Endothelial cell of umbilical vein (primary cell): Measurements from ENCODE around the gene GNPAT. TPM values are rescaled to one million over a fixed set of nuclear protein-coding genes. Genes with fewer than 3 reads are reported as not detected.

ENCODE experiments used
- BruUV-seq: library from RNA; stranded (reverse); fragments of 400-500 nt; replicated peaks from 2 replicates; lab custom pipeline; 2021; lab: Mats Ljungman, UMichigan
- CTCF ChIA-PET: fragments of 300-600, 350-600 bp; sonication (Branson Sonifier 250); formaldehyde crosslinking; loops from one replicate; lab custom pipeline; 2021; ENCODE audit warnings: antibody characterized with exemption, inconsistent platforms; lab: Charles Lee
- POLR2A ChIA-PET: fragments of 300-600, 350-600 bp; sonication (Branson Sonifier 250); formaldehyde crosslinking; loops from one replicate; lab custom pipeline; 2021; ENCODE audit warnings: antibody characterized with exemption, inconsistent platforms; lab: Charles Lee
- DNase-seq: peaks from one replicate; pipeline ENCODE4 v3.0.0-alpha.2; 2011; ENCODE audit warnings: low read depth, low spot score
- FAIRE-seq: peaks from 2 replicates; lab custom pipeline; 2011; peaks lifted over from hg19 to GRCh38; lab: Jason Lieb, UNC
- H2AFZ ChIP-seq: 2 replicates; pipeline ENCODE4 v1.6.0; 2012; ENCODE audit warnings: low read depth, low read length, control low read depth, inconsistent platforms
- H3K27ac ChIP-seq: 2 replicates; pipeline ENCODE4 v1.5.1; 2011; ENCODE audit warnings: low read depth, mild to moderate bottlenecking, control low read depth, low read length, moderate library complexity; ENCODE audit not compliant: insufficient read depth
- H3K27me3 ChIP-seq, 2 experiments: 2 replicates each; pipeline versions ENCODE4 v1.6.0 to v1.6.1; 2011; ENCODE audit warnings: low read length in 2 of 2, mixed read lengths in 1 of 2; ENCODE audit not compliant: control insufficient read depth in 2 of 2, insufficient read depth in 2 of 2
- H3K36me3 ChIP-seq, 2 experiments: 2 replicates in 1 of 2; 3 replicates in 1 of 2; pipeline ENCODE4 v1.5.1; 2011; ENCODE audit warnings: low read length in 2 of 2, mild to moderate bottlenecking in 1 of 2, moderate library complexity in 1 of 2; ENCODE audit not compliant: control insufficient read depth in 2 of 2, insufficient read depth in 2 of 2; ENCODE audit errors: extremely low read depth in 1 of 2
- H3K4me1 ChIP-seq: 3 replicates; pipeline ENCODE4 v1.5.1; 2011; ENCODE audit warnings: mild to moderate bottlenecking, low read length; ENCODE audit not compliant: control insufficient read depth, insufficient read depth; ENCODE audit errors: extremely low read depth
- H3K4me2 ChIP-seq: 2 replicates; pipeline ENCODE4 v1.6.1; 2011; ENCODE audit warnings: low read length, control low read depth, mixed read lengths; ENCODE audit not compliant: insufficient read depth
- H3K4me3 ChIP-seq, 3 experiments: fragments of 200-600 bp in 1 of 3; sonication (generic), shearing (Covaris generic) in 1 of 3; replicated peaks in 1 of 3; 2 replicates each; pipeline ENCODE4 v1.5.1; 2011 to 2016; ENCODE audit warnings: control low read depth in 3 of 3, low read length in 3 of 3, mild to moderate bottlenecking in 2 of 3, inconsistent platforms in 1 of 3, low read depth in 1 of 3, moderate library complexity in 1 of 3; ENCODE audit not compliant: insufficient read depth in 1 of 3
- H3K79me2 ChIP-seq: 2 replicates; pipeline ENCODE4 v1.6.0; 2012; ENCODE audit warnings: low read length, inconsistent platforms; ENCODE audit not compliant: control insufficient read depth, insufficient read depth
- H3K9ac ChIP-seq: replicated peaks from 2 replicates; pipeline ENCODE3; 2011; ENCODE audit warnings: low read length, control low read depth; ENCODE audit not compliant: insufficient read depth; ENCODE audit errors: extremely low read depth
- H3K9me1 ChIP-seq: replicated peaks from 3 replicates; pipeline ENCODE4 v1.6.0; 2011; ENCODE audit warnings: mild to moderate bottlenecking, low read length; ENCODE audit not compliant: control insufficient read depth, insufficient read depth; ENCODE audit errors: extremely low read depth
- H3K9me3 ChIP-seq: replicated peaks from 2 replicates; pipeline ENCODE4 v1.5.1; 2012; ENCODE audit warnings: low read length, inconsistent platforms; ENCODE audit not compliant: control insufficient read depth, insufficient read depth
- H4K20me1 ChIP-seq: replicated peaks from 2 replicates; pipeline ENCODE3; 2011; ENCODE audit warnings: mild to moderate bottlenecking, low read length; ENCODE audit not compliant: control insufficient read depth, insufficient read depth; ENCODE audit errors: extremely low read depth
- EZH2 ChIP-seq: IDR thresholded peaks from 2 replicates; pipeline ENCODE4 v1.6.1; 2012; ENCODE audit warnings: borderline replicate concordance, low read depth, mild to moderate bottlenecking, moderate library complexity, low read length, inconsistent platforms; ENCODE audit not compliant: severe bottlenecking
- GATA2 ChIP-seq: IDR thresholded peaks from 2 replicates; pipeline ENCODE4 v1.7.0; 2011; ENCODE audit warnings: low read depth, mild to moderate bottlenecking, moderate library complexity, mixed read lengths, low read length; ENCODE audit not compliant: insufficient read length, insufficient read depth
- dilution Hi-C: fragments of 300-500 bp; cut with MboI; formaldehyde crosslinking; loops from one replicate; pipeline ENCODE4 v1.15.0; 2019; ENCODE audit warnings: low sequenced_read_pairs; ENCODE audit not compliant: extremely low pct_ligation_motif_present
- intact Hi-C: fragments of 100-400 bp; cut with micrococcal nuclease; formaldehyde crosslinking; loops from one replicate; pipeline ENCODE4 v1.10.0; 2022
- polyA plus RNA-seq, 4 experiments: library from polyadenylated mRNA; depleted of rRNA in 3 of 4; stranded (reverse) in 3 of 4; unstranded in 1 of 4; fragments of >200 nt; gene quantifications; 2 replicates each; pipeline versions ENCODE4 v1.2.1 to v1.2.3, GENCODE V29; 2011 to 2012; ENCODE audit warnings: missing spikeins in 1 of 4
- total RNA-seq: library from RNA; stranded (reverse); gene quantifications from 2 replicates; pipeline ENCODE4 v1.2.3, GENCODE V29; 2021

Gene GNPAT
- total and polyA plus RNA-seq, 2 donors (not counting 3 experiments of a cell fraction or from before 2014, with no cell fraction given): 18.9 to 51.4 TPM

DNA sequence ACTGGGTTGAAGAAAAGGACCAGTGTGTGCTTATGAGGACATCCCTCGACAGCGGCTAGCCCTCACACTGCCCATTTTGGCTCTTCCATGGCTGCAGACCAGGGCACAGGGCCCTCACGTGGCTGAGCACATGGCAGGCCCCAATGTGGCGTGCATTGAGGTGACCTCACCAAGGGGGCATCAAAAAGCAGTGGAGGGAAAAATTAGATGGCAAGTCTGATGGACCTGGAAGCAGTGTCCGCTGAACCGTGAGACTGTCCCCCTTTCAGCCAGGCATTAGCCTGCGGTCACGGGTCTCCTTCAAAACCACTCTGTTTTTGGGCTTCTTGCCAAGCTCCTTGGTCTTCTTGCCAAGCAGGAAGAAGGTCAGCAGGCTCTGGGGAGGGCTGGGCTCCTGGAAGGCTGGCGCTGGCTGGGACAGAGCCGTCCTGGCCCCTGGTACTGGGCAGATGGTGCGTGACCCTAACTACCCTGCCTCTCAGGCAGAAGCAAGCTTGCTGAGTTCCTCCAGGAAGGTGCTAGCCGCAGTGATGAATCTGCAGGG, 48.3 kb upstream of the GNPAT start:
- Histone ChIP-seq H2AFZ (no peak overlapping the region), H3K27ac (no peak overlapping the region), H3K4me2 (no peak overlapping the region), H3K4me3 (no peak overlapping the region), H4K20me1 (no peaks in the 10 kb centered on the region), H3K79me2 (no peaks in the 10 kb centered on the region), H3K4me1 (no peaks in the 10 kb centered on the region), H3K9ac (no peak overlapping the region), H3K9me3 (no peaks in the 10 kb centered on the region), H3K36me3 (no peaks in the 10 kb centered on the region), H3K27me3 (peaks cover 1 to 3% of the 10 kb centered on the region in 2 experiments), H3K9me1 (no peaks in the 10 kb centered on the region)
- peak; percentile 72 for DNase-seq
- ChIA-PET CTCF (interaction anchor here (0.9 kb wide), 1 partner anchor 101 kb away, joined by 3 read pairs; no protein-coding TSS in a partner anchor), POLR2A (no interaction called here)
- intact Hi-C loops (no loop called here), dilution Hi-C loops (no loop called here)
- no TSS peak for BruUV-seq
- FAIRE-seq: peak; percentile 67
- TF ChIP-seq EZH2: no peak

DNA sequence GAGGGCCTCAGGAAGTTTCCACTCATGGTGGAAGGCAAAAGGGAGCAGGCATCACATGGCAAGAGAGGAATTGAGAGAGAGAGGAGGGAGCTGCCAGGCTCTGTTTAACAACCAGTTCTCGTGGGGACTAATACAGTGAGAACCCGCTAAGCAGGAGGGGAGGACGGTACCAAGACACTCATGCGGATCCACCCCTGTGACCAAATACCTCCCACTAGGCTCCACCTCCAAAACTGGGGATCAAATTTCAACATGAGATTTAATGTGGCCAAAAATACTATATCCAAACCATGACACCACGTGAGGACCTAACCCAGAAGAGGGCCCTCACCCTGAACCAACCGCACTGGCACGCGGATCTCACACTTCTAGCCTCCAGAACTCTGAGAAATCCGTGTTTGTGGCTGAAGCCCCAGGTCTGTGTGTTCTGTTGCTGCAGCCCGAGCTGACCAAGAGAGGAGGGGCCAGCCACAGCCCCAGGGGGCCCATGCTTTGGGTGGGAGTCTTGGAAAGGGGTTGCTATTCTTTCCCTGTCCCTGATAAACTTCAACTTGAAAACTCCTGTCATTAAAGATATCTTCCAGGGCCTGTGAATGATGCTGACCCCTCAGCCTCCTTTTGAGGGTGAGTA, 47.2 kb upstream of the GNPAT start:
- Histone ChIP-seq H3K27ac (no peak overlapping the region), H3K9ac (no peak overlapping the region), H3K4me2 (no peak overlapping the region), H3K9me1 (no peaks in the 10 kb centered on the region), H3K79me2 (no peaks in the 10 kb centered on the region), H3K4me3 (no peak overlapping the region), H4K20me1 (no peaks in the 10 kb centered on the region), H3K27me3 (peaks cover 1 to 3% of the 10 kb centered on the region in 2 experiments), H2AFZ (no peak overlapping the region), H3K9me3 (no peaks in the 10 kb centered on the region), H3K4me1 (no peaks in the 10 kb centered on the region), H3K36me3 (no peaks in the 10 kb centered on the region)
- BruUV-seq: no TSS peak
- ChIA-PET POLR2A (no interaction called here), CTCF (interaction anchor here (0.6 kb wide), 1 partner anchor 159 kb away, joined by 3 read pairs; no protein-coding TSS in a partner anchor)
- FAIRE-seq (no peak), DNase-seq (no peak)
- no peak for TF ChIP-seq GATA2
- intact Hi-C loops (no loop called here), dilution Hi-C loops (no loop called here)
